Lung microvascular endothelial cell (primary cell): Measurements from ENCODE around the gene SPI1. TPM values are rescaled to one million over a fixed set of nuclear protein-coding genes. Genes with fewer than 3 reads are reported as not detected.

Experiments used
- DNase-seq, 2 donors: peaks; one replicate each; pipeline versions ENCODE4 v3.0.0 to v3.0.0-alpha.2; 2010; ENCODE audit warnings: low read depth in 2 of 2
- total RNA-seq: library from RNA; depleted of rRNA; stranded (reverse); fragments of >200 nt; gene quantifications from 2 replicates; pipeline ENCODE4 v1.2.1, GENCODE V29; 2014

Gene SPI1
- total RNA-seq, 1 donor from 2014 or later: not detected

- DNase-seq: no peak
Measured at GRCh38 chr11:47388697-47389576, 10.6 kb upstream of the SPI1 start.

GRCh38 chr11:47387944-47388696, 9.8 kb upstream of the SPI1 start:
- no peak for DNase-seq

- no peak for DNase-seq
Measured at GRCh38 chr11:47384498-47384897, 6.2 kb upstream of the SPI1 start.

GRCh38 chr11:47383071-47383470, 4.7 kb upstream of the SPI1 start:
- DNase-seq: no peak

GRCh38 chr11:47380078-47380477, 1.7 kb upstream of the SPI1 start:
- DNase-seq: no peak

GRCh38 chr11:47379317-47379716, 970 bp upstream of the SPI1 start:
- no peak for DNase-seq

GRCh38 chr11:47378836-47379170, 456 bp upstream of the SPI1 start:
- no peak for DNase-seq

- DNase-seq: no peak
Measured at GRCh38 chr11:47377571-47378009, 757 bp downstream of the SPI1 start.

- DNase-seq: no peak
Measured at GRCh38 chr11:47376525-47377371, 1.6 kb downstream of the SPI1 start.

GRCh38 chr11:47376107-47376524, 2.2 kb downstream of the SPI1 start:
- DNase-seq: no peak

GRCh38 chr11:47375546-47376085, 2.7 kb downstream of the SPI1 start:
- no peak for DNase-seq

- no peak for DNase-seq
Measured at GRCh38 chr11:47375020-47375419, 3.3 kb downstream of the SPI1 start.

- no peak for DNase-seq
Measured at GRCh38 chr11:47374720-47375019, 3.7 kb downstream of the SPI1 start.

GRCh38 chr11:47373876-47374719, 4.2 kb downstream of the SPI1 start:
- DNase-seq: peak; percentile 78 to 88

- DNase-seq: no peak
Measured at GRCh38 chr11:47372422-47372821, 5.9 kb downstream of the SPI1 start.

- DNase-seq: no peak
Measured at GRCh38 chr11:47369676-47370075, 8.7 kb downstream of the SPI1 start.

- no peak for DNase-seq
Measured at GRCh38 chr11:47366020-47366490, 12.3 kb downstream of the SPI1 start.

GRCh38 chr11:47361419-47361818, 16.9 kb downstream of the SPI1 start:
- DNase-seq: no peak

GRCh38 chr11:47360341-47360740, 18.0 kb downstream of the SPI1 start:
- no peak for DNase-seq

GRCh38 chr11:47359586-47359985, 18.8 kb downstream of the SPI1 start:
- peak in 1 of 2 donors; percentile 25 for DNase-seq

GRCh38 chr11:47359162-47359561, 19.2 kb downstream of the SPI1 start:
- no peak for DNase-seq
